ENCODE measurements around the gene ORAI3. TPM values are rescaled to one million over a fixed set of nuclear protein-coding genes. Genes with fewer than 3 reads are reported as not detected.

The ORAI3 gene
- total RNA-seq, 1 donor from 2014 or later, result 10.2 TPM

- DNase-seq (ENCODE audit: low spot score), result no peak
- TF ChIP-seq EZH2 (IDR thresholded peaks at IDR 0.05) (no peak), EZH2phosphoT487 (IDR thresholded peaks at IDR 0.05) (no peak), CTCF (IDR thresholded peaks at IDR 0.05) (no peak)
- H3K4me3 ChIP-seq, result no peak overlapping the region
- peaks cover 14% of the 10 kb centered on the region for H3F3A ChIP-seq (ENCODE audit: low read depth)
- no peak overlapping the region for H2AFZ ChIP-seq (replicated peaks)
- H3K9ac ChIP-seq, result no peak overlapping the region
- peaks cover 7% of the 10 kb centered on the region for H4K20me1 ChIP-seq (ENCODE audit: low read depth)
- Mint-ChIP-seq H3K4me3 (no peak overlapping the region), H3K9me3 (no peaks in the 10 kb centered on the region), H3K36me3 (no peaks in the 10 kb centered on the region), H3K4me1 (peaks cover 15% of the 10 kb centered on the region), H3K27me3 (ENCODE audit: insufficient read depth, low read depth) (peaks cover 6% of the 10 kb centered on the region), H3K27ac (peak overlapping the region; percentile 22)
- H3K4me1 ChIP-seq, result no peaks in the 10 kb centered on the region
- no peaks in the 10 kb centered on the region for H3K9me3 ChIP-seq (ENCODE audit: low read depth)
- H3K27ac ChIP-seq, result no peak overlapping the region
- no peak overlapping the region for H3K4me2 ChIP-seq
- no peaks in the 10 kb centered on the region for H3K36me3 ChIP-seq
- H3K27me3 ChIP-seq, result peaks cover 19% of the 10 kb centered on the region
- no peaks in the 10 kb centered on the region for H3K79me2 ChIP-seq (ENCODE audit: low read depth)
Measured at GRCh38 chr16:31002250-31002700, 53.4 kb downstream of the ORAI3 start.

GRCh38 chr16:31002862-31003341 lies 54.0 kb downstream of the ORAI3 start:
- H3K27ac Mint-ChIP-seq, result no peak overlapping the region
- H3K4me1 Mint-ChIP-seq, result peaks cover 19% of the 10 kb centered on the region
- H3K36me3 ChIP-seq, result no peaks in the 10 kb centered on the region
- TF ChIP-seq EZH2phosphoT487 (IDR thresholded peaks at IDR 0.05) (no peak), CTCF (IDR thresholded peaks at IDR 0.05) (no peak), EZH2 (IDR thresholded peaks at IDR 0.05) (no peak)
- H3K9ac ChIP-seq, result peak overlapping the region; percentile 29
- H3K79me2 ChIP-seq (ENCODE audit: low read depth), result no peaks in the 10 kb centered on the region
- H3K9me3 Mint-ChIP-seq, result no peaks in the 10 kb centered on the region
- no peak for DNase-seq (ENCODE audit: low spot score)
- peaks cover 8% of the 10 kb centered on the region for H3F3A ChIP-seq (ENCODE audit: low read depth)
- no peak overlapping the region for H3K27ac ChIP-seq
- no peak overlapping the region for H3K4me3 Mint-ChIP-seq
- H3K4me3 ChIP-seq, result no peak overlapping the region
- H3K4me2 ChIP-seq, result no peak overlapping the region
- H3K27me3 ChIP-seq, result peaks cover 13% of the 10 kb centered on the region
- H3K36me3 Mint-ChIP-seq, result no peaks in the 10 kb centered on the region
- no peaks in the 10 kb centered on the region for H3K9me3 ChIP-seq (ENCODE audit: low read depth)
- H4K20me1 ChIP-seq (ENCODE audit: low read depth), result peaks cover 12% of the 10 kb centered on the region
- H3K4me1 ChIP-seq, result no peaks in the 10 kb centered on the region
- no peak overlapping the region for H2AFZ ChIP-seq (replicated peaks)
- H3K27me3 Mint-ChIP-seq (ENCODE audit: insufficient read depth, low read depth), result peaks cover 3% of the 10 kb centered on the region

- no peak overlapping the region for H3K27ac Mint-ChIP-seq
- H3K9me3 Mint-ChIP-seq, result no peaks in the 10 kb centered on the region
Measured at GRCh38 chr16:31003744-31004143, 54.9 kb downstream of the ORAI3 start.

More at GRCh38 chr16:31003744-31004143, 54.9 kb downstream of the ORAI3 start:
- H3K27ac ChIP-seq, result no peak overlapping the region
- H3K9me3 ChIP-seq (ENCODE audit: low read depth), result no peaks in the 10 kb centered on the region
- DNase-seq (ENCODE audit: low spot score), result no peak
- Mint-ChIP-seq H3K27me3 (ENCODE audit: insufficient read depth, low read depth) (peaks cover 3% of the 10 kb centered on the region), H3K4me3 (no peak overlapping the region), H3K4me1 (peaks cover 19% of the 10 kb centered on the region), H3K36me3 (no peaks in the 10 kb centered on the region)
- peaks cover 4% of the 10 kb centered on the region for H3K79me2 ChIP-seq (ENCODE audit: low read depth)
- H3K36me3 ChIP-seq, result no peaks in the 10 kb centered on the region
- peaks cover 4% of the 10 kb centered on the region for H3K27me3 ChIP-seq
- H3K4me3 ChIP-seq, result no peak overlapping the region
- H3K9ac ChIP-seq, result no peak overlapping the region
- TF ChIP-seq EZH2phosphoT487 (IDR thresholded peaks at IDR 0.05) (no peak), EZH2 (IDR thresholded peaks at IDR 0.05) (no peak), CTCF (IDR thresholded peaks at IDR 0.05) (no peak)
- no peaks in the 10 kb centered on the region for H3F3A ChIP-seq (ENCODE audit: low read depth)
- no peak overlapping the region for H2AFZ ChIP-seq (replicated peaks)
- H3K4me1 ChIP-seq, result no peaks in the 10 kb centered on the region
- peaks cover 12% of the 10 kb centered on the region for H4K20me1 ChIP-seq (ENCODE audit: low read depth)
- H3K4me2 ChIP-seq, result no peak overlapping the region

Small RNA genes within 50 kb of the gene (small RNA-seq; reads per million reads assigned to genes)
- gene AC135048.1, result not detected

Other genes starting within 250 kb of the ORAI3 start
- 4.6 and 8.8 TPM in 2 replicates for gene SRCAP, start 249.9 kb upstream of the ORAI3 start, total RNA-seq (ENCODE audit: low replicate concordance)
- gene PHKG2, start 200.6 kb upstream of the ORAI3 start, total RNA-seq (ENCODE audit: low replicate concordance), result 20.2 and 31.4 TPM in 2 replicates
- gene CFAP119, start 187.0 kb upstream of the ORAI3 start, total RNA-seq (ENCODE audit: low replicate concordance), result 0.56 and 8.0 TPM in 2 replicates
- 45.6 and 77.3 TPM in 2 replicates for gene RNF40, start 186.7 kb upstream of the ORAI3 start, total RNA-seq (ENCODE audit: low replicate concordance)
- gene ZNF629, start 161.9 kb upstream of the ORAI3 start, total RNA-seq (ENCODE audit: low replicate concordance), result 13.7 and 24.5 TPM in 2 replicates
- 18.3 and 32.1 TPM in 2 replicates for gene BCL7C, start 55.0 kb upstream of the ORAI3 start, total RNA-seq (ENCODE audit: low replicate concordance)
- gene CTF1, start 52.5 kb upstream of the ORAI3 start, total RNA-seq (ENCODE audit: low replicate concordance), result 0.39 and 1.5 TPM in 2 replicates
- gene FBXL19, start 25.5 kb upstream of the ORAI3 start, total RNA-seq (ENCODE audit: low replicate concordance), result 9.2 and 76.7 TPM in 2 replicates
- gene SETD1A, start 8.7 kb downstream of the ORAI3 start, total RNA-seq (ENCODE audit: low replicate concordance), result 3.2 and 5.8 TPM in 2 replicates
- gene HSD3B7, start 36.1 kb downstream of the ORAI3 start, total RNA-seq (ENCODE audit: low replicate concordance), result 1.4 and 2.9 TPM in 2 replicates
- gene STX1B, start 61.6 kb downstream of the ORAI3 start, total RNA-seq (ENCODE audit: low replicate concordance), result 6.6 and 7.3 TPM in 2 replicates
- 6.6 and 13.3 TPM in 2 replicates for gene STX4, start 84.5 kb downstream of the ORAI3 start, total RNA-seq (ENCODE audit: low replicate concordance)
- gene ZNF668, start 125.2 kb downstream of the ORAI3 start, total RNA-seq (ENCODE audit: low replicate concordance), result 3.7 and 14.7 TPM in 2 replicates
- gene ZNF646, start 125.4 kb downstream of the ORAI3 start, total RNA-seq (ENCODE audit: low replicate concordance), result 7.5 and 31.2 TPM in 2 replicates
- 2.3 and 7.7 TPM in 2 replicates for gene PRSS53, start 139.9 kb downstream of the ORAI3 start, total RNA-seq (ENCODE audit: low replicate concordance)
- gene VKORC1, start 145.7 kb downstream of the ORAI3 start, total RNA-seq (ENCODE audit: low replicate concordance), result 95.9 and 137 TPM in 2 replicates
- 19.8 and 38.1 TPM in 2 replicates for gene BCKDK, start 159.3 kb downstream of the ORAI3 start, total RNA-seq (ENCODE audit: low replicate concordance)
- 59.7 and 71.7 TPM in 2 replicates for gene KAT8, start 168.6 kb downstream of the ORAI3 start, total RNA-seq (ENCODE audit: low replicate concordance)
- gene PRSS8, start 186.7 kb downstream of the ORAI3 start, total RNA-seq (ENCODE audit: low replicate concordance), result 2.7 and 17.6 TPM in 2 replicates
- 0.30 and 0.68 TPM in 2 replicates for gene PRSS36, start 201.0 kb downstream of the ORAI3 start, total RNA-seq (ENCODE audit: low replicate concordance)
- 81.7 and 127 TPM in 2 replicates for gene FUS, start 231.1 kb downstream of the ORAI3 start, total RNA-seq (ENCODE audit: low replicate concordance)